ENCODE results near the gene CCDC71.

The CCDC71 gene

GRCh38 chr3:49131040-49131439, 35.1 kb downstream of the CCDC71 start:
- no peak for DNase-seq (ENCODE audit: low read depth)

DNA sequence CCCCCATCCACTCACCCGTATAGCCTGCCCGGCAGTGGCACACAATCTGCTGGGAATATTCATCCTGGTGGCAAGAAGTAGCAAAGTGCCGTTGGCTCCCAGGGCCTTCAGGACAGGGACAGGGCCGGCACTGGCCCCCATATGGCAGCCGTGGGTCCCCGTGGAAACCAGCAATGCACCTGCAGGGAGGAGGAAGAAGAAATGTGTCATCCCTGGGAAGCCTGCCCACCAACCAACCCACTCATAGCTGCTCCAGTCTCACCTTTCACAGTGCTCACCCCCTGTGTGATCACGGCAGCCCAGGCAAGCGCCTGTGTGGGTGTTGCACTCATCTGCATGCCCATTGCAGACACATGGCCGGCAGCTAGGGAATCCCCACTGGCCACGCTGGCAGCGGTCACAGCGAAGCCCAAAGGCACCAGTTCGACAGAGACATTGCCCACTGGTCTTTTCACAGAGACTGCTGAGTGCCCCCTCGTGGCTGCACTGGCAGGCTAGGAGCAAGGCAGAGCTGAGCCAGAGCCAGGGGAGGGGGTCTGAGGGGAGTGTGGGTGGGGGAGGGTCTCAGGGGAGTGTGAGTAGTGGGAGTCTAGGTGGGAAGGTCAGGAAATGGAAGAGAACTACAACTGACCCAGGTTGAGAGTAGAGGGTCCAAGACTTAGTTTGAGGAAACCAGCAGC, 41.0 kb downstream of the CCDC71 start:
- DNase-seq (ENCODE audit: low read depth): no peak

DNA sequence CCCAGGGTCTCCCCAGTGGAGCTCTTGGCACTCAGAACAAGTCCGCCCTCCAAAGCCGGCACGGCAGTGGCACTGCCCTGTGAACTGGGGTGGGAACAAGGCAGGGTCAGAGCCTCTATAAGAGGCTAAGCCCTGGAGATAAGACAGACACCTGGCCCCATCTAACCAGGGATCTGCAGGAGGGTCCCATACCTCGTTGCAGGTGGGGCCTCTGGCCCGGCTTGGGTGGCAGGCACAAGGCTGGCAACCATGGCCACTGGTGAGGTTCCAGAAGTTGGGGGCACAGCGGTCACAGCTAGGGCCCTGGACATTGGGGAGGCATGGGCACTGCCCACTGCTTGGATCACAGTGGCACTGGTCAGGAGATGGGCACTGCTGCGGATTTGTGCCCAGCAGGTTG, 41.9 kb downstream of the CCDC71 start:
- no peak for DNase-seq (ENCODE audit: low read depth)

GRCh38 chr3:49123687-49124086, 42.4 kb downstream of the CCDC71 start:
- no peak for DNase-seq (ENCODE audit: low read depth)

GRCh38 chr3:49122886-49123545, 43.1 kb downstream of the CCDC71 start:
- DNase-seq (ENCODE audit: low read depth): no peak

DNA sequence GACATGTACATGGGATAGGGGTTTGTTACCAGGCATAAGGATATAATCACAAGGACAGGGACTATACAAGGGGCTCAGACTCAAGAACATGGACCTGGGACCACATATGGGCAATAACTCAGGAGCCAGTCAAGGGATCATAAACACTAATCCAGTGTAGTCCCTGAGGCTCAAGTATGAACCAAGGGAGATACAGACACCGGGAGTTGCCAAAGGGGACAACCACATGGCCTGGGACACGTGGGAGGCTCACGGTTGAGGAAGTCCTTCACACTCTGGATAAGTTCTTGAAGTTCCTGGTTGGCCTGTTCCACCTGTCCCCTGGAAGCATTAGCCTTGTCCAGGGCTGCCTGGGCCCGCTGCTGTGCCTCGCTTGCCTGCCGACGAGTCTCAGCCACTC, 43.7 kb downstream of the CCDC71 start:
- no peak for DNase-seq (ENCODE audit: low read depth)

- no peak for DNase-seq (ENCODE audit: low read depth)
Observed at GRCh38 chr3:49122022-49122421, 44.1 kb downstream of the CCDC71 start.

GRCh38 chr3:49121132-49121736, 44.9 kb downstream of the CCDC71 start:
- DNase-seq (ENCODE audit: low read depth): no peak

DNA sequence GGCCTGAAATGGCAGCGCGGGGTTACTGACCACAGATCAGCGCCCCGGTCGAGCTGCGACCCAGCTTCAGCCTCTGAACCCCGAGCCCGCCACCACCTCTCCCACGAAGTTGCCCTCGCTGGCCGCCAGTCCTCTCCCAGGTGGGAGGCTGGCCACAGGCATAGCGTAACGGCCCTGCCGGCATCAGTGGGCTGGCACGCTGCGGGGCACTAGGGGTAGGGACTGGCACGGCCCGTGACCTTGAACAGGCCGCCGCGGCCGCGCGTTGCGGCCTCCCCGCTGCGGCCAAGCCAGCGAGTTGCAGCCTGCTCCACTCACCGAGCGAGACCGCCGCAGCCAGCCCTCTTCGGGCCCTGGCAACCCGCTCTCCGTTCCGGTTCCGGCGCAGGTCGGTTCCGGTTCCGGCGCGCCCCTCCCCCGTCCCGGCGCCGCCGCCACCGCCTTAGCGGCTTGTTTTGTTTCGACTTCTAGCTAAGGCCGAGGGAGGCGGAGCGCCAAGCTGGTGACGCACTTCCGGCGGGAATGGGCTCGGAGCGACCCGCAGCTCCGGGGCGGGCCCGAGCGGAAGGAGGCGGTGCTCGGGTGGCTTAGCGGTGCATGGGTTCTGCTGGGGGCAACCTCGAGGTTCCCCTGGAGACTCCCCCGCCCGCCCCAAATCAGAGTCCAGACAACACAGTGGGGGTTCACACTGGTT, 45.5 kb downstream of the CCDC71 start, which contains the start of gene USP19:
Gene USP19 (minus strand): TSS at position 386 of the 694 bp plus-strand sequence. CDS start 1,678 bp downstream, outside the sequence.
- DNase-seq (ENCODE audit: low read depth): peak; percentile 93

GRCh38 chr3:49120096-49120437, 46.1 kb downstream of the CCDC71 start:
- DNase-seq (ENCODE audit: low read depth): no peak

DNA sequence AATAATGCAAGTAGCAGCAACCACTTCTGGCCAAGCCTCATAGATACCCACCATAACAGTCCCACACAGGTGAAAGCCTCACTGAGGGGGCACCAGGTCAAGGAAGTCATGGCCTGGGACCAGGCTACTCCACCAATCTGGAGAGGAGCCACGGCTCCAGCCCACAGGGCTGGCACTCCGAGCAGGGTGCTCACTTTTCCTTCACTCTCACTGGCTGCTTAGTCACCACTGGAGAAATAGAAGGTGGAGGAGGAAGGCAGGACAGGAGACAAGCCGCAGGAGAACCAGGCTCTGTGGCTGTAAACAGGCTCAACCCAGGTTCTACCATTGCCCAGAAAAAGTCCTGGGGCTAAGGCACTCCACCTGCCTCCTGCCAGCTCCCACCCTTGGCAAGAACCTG, 46.7 kb downstream of the CCDC71 start:
- no peak for DNase-seq (ENCODE audit: low read depth)

DNA sequence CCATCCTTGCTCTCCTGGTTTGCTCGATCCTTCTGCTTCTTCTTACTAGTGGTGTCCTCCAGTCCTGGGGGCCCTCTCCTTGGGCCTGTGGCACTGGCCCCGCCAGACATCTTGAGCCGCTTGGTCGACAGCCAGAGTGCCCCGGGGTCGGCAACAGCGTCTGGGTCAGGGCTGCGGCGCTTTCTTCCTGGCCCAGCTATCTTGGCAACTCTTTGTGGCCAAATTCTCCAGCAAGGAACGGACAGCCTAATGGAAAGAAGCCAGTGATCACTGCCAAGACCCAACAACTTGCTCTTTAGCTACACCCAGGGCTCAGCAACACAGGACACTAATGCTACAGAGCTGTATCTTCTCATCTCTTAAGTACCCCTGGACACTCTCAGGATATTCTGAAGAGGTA, 47.1 kb downstream of the CCDC71 start:
- DNase-seq (ENCODE audit: low read depth): no peak
